Activated CD8-positive, alpha-beta T cell treated with anti-CD3 and anti-CD28 coated beads, Interleukin-2, amount 10 ng/mL, durations not matched to agents 7 days and 5 days (primary cell): ENCODE data around the gene CLDN9. TPM values are rescaled to one million over a fixed set of nuclear protein-coding genes. Genes with fewer than 3 reads are reported as not detected.

Experiments
- total RNA-seq, 2 experiments: library from RNA; stranded (reverse); gene quantifications; one replicate each; pipeline ENCODE4 v1.2.3, GENCODE V29; 2021

CLDN9 gene
- total RNA-seq, 2 experiments from 2014 or later, result 0.16 TPM; not detected in 1

Other genes with a start within 250 kb of the CLDN9 start
- gene ELOB, start 235.6 kb upstream of the CLDN9 start, total RNA-seq, result 100 to 1,000 TPM; 163 to 182 TPM
- gene PRSS33, start 225.4 kb upstream of the CLDN9 start, total RNA-seq, result not detected
- gene PRSS41, start 214.5 kb upstream of the CLDN9 start, total RNA-seq, result not detected
- gene PRSS21, start 195.7 kb upstream of the CLDN9 start, total RNA-seq, result 1 to 10 TPM; 5.2 to 6.0 TPM
- 1 to 10 TPM; 2.9 to 3.7 TPM for gene ZG16B, start 182.6 kb upstream of the CLDN9 start, total RNA-seq
- gene PRSS22, start 154.8 kb upstream of the CLDN9 start, total RNA-seq, result not detected
- gene FLYWCH2, start 129.7 kb upstream of the CLDN9 start, total RNA-seq, result 10 to 100 TPM; 22.5 to 22.8 TPM
- gene FLYWCH1, start 101.0 kb upstream of the CLDN9 start, total RNA-seq, result 10 to 100 TPM; 44.6 to 48.9 TPM
- under 1 TPM in 1 of 2 experiments, not detected in 1; 0.18 TPM for gene KREMEN2, start 48.6 kb upstream of the CLDN9 start, total RNA-seq
- 10 to 100 TPM; 53.6 to 57.7 TPM for gene PAQR4, start 43.6 kb upstream of the CLDN9 start, total RNA-seq
- 100 to 1,000 TPM; 144 to 160 TPM for gene PKMYT1, start 32.5 kb upstream of the CLDN9 start, total RNA-seq
- gene CLDN6, start 5.3 kb downstream of the CLDN9 start, total RNA-seq, result not detected
- gene TNFRSF12A, start 7.4 kb downstream of the CLDN9 start, total RNA-seq, result 1 to 10 TPM; 4.2 to 4.7 TPM
- 10 to 100 TPM; 41.0 to 41.7 TPM for gene HCFC1R1, start 11.0 kb downstream of the CLDN9 start, total RNA-seq
- gene THOC6, start 11.1 kb downstream of the CLDN9 start, total RNA-seq, result 10 to 100 TPM; 57.4 to 57.9 TPM
- gene BICDL2, start 24.0 kb downstream of the CLDN9 start, total RNA-seq, result under 1 TPM; 0.84 to 0.94 TPM
- 10 to 100 TPM; 58.0 to 66.1 TPM for gene MMP25, start 33.6 kb downstream of the CLDN9 start, total RNA-seq
- 1,000 to 10,000 TPM; 1,836 to 1,884 TPM for gene IL32, start 52.7 kb downstream of the CLDN9 start, total RNA-seq
- under 1 TPM; 0.23 to 0.26 TPM for gene ZSCAN10, start 86.4 kb downstream of the CLDN9 start, total RNA-seq
- not detected for gene ZNF205, start 99.7 kb downstream of the CLDN9 start, total RNA-seq
- 10 to 100 TPM; 10.8 to 12.1 TPM for gene ZNF213, start 122.1 kb downstream of the CLDN9 start, total RNA-seq
- gene OR1F1, start 175.3 kb downstream of the CLDN9 start, total RNA-seq, result not detected
- gene ZNF200, start 222.2 kb downstream of the CLDN9 start, total RNA-seq, result 10 to 100 TPM; 13.7 to 18.4 TPM
- under 1 TPM; 0.13 to 0.21 TPM for gene MEFV, start 243.7 kb downstream of the CLDN9 start, total RNA-seq